GM19397 (cell line): ENCODE measurements around the gene SLC26A6.

Source experiments
- ATAC-seq: cut with Tn5 transposase; IDR thresholded peaks from one replicate; pipeline ENCODE4 v1.9.1; 2021; ENCODE audit warnings: mild to moderate bottlenecking, moderate library complexity; ENCODE audit not compliant: unreplicated experiment

The SLC26A6 gene

GRCh38 chr3:48662145-48662752 is 27.0 kb upstream of the SLC26A6 start:
- ATAC-seq = no peak

DNA sequence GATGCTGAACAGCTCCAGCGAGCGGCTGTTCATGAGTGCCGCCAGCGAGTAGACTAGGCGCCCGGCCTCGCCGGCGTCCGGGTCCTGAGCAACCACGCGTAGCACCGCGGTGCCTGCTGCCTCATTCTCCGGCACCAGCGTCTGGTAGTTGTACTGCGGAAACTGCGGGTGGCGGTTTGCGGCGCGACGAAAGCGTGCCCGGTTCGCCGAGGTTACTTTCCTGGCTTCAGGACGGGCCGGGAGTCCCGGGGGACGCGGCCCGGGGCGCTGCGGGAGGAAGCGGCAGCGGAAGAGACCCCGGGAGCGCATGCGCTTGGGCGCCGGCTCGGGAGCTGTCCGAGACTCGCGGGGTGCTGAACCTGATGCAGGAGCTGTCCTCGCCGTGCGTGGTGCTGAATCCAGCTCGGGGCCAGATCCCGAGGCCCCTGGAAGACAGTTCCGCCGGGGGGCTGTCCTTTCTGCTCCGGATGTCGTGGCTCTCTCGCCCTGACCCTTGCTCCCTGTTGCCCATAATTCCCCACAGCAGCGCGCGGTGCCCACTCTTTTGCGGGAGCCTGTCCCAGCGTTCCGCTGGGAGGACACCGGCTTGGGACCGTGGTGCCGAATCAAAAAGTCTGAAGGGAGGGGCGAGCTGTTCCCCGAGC is 26.4 kb upstream of the SLC26A6 start:
- no peak for ATAC-seq

DNA sequence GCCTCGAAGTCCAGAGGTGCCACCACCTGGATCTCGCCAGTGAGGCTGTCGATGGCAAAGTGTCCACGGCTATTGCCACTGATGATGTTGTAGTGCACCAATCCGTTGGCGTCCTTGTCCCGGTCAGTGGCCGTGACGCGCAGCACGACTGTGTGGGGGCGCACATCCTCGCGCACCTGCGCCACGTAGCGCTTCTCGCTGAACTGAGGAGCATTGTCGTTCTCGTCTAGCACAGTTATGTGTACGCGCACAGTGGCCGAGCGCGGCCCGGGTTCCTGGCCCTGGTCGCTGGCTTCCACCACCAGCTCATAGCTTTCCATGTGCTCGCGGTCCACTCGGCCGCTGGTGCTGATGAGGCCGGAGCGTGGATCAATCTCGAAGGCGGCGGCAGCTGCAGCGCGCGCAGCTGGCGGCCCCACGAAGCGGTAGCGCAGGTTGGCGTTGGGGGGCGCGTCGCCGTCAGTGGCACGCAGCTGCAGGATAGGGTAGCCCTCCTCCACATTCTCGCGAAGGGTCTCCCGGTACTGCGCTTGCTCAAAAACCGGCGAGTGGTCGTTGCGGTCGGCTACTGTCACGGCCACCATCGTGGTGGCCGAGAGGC is 25.6 kb upstream of the SLC26A6 start:
- ATAC-seq = no peak

DNA sequence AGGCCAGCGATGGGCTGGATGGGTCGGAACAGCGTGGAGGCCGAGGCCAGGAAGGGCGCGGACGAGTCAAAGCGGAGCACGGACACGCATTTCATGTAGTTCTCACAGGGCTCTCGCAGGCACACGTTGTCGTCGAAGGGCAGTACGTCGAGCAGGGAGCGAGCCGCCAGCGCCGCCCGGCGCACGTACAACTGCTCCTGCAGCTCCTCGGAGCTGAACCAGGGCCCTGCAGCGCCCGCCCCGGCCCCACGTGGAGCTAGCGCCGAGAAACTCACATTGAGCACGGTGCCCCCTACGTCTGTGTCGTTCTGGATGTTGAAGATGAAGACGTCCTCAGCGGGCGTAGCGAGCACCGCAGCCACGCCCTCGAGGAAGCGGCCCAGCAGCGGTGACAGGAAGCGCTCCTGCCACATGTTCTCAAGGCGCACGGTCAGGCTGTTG is 21.6 kb upstream of the SLC26A6 start:
- ATAC-seq = no peak

- peak; percentile 53 for ATAC-seq
Measured at GRCh38 chr3:48656061-48656840, 21.0 kb upstream of the SLC26A6 start.

- no peak for ATAC-seq
Measured at GRCh38 chr3:48655606-48656005, 20.3 kb upstream of the SLC26A6 start.

DNA sequence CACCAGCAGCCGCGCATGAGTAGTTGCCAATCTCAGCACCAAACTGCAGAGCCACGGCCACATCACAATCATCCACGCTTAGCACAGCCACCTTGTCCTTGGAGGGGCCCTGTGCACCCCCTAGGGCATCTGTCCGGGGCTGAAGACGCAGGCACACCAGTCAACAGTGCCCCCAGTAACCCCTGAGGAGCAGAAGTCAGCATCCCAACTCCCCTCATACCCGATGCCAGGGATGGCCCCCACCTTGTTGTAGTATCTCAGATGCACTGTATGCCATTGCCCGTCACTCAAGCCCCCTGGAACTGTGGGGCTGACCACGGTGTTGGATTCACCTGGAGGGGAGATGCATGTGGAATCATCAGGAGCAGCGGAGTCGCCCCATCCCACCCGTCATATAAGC is 19.8 kb upstream of the SLC26A6 start:
- no peak for ATAC-seq

DNA sequence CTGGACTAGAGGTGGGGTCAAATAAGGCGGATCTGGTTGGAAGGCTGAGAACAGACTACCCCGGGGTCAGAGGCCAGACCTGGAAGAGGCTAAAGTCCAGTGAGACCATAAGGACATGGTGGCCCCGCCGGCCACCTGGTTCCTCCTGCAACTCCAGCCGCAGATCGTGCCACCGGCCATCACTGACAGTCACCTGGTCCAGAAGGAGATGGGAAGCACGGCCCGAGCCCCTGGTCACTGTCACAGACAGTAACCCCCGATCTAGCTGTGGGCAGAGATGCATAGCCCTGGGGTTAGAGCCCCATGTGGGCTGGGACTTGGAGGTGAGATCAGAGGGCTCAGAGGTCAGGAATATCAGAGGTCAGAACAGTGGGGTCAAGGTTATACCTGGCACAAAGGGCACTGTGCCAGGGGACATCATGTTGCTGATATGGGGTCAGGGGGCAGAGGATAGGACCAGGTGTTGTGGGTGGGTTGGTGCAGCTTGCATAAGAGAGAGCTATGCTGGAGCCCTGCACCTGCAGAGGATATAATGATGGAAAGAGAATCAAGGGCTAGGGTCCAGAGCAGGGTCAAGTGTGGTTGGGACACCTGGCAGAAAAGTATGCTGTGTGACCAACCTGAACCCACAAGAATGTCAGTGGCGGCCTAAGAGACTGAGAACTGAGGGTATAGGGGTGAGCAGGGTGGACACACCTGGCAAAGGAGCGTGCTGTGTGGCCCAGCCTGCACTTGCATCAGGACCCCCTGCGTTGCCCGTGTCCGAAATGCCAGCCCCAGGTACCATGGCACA is 17.9 kb upstream of the SLC26A6 start:
- no peak for ATAC-seq

- ATAC-seq = no peak
Measured at GRCh38 chr3:48651771-48652170, 16.5 kb upstream of the SLC26A6 start.

GRCh38 chr3:48650723-48651122 is 15.5 kb upstream of the SLC26A6 start:
- ATAC-seq = no peak

- ATAC-seq = no peak
Measured at GRCh38 chr3:48648188-48648850, 13.1 kb upstream of the SLC26A6 start.

DNA sequence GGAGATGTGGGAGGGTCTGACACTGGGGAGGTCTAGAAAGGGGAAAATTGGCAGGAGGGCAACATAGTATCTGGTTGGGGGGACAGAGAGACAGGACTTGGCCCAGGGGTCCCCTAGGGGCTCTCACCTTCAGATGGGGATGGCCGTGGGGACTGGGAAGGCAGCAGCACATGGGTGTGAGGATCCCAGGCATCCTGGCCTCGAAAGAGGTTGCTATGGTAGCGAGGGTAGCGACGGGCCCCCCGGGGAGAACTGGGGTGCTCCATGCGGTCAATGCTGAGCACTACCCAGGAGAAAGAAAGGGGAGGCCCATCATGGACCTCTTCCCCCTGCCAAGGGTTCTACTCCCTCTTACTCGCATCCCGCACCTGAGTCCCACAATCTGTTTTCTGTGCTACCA is 12.5 kb upstream of the SLC26A6 start:
- no peak for ATAC-seq

- no peak for ATAC-seq
Measured at GRCh38 chr3:48644898-48645760, 9.9 kb upstream of the SLC26A6 start.

GRCh38 chr3:48642605-48643004 is 7.3 kb upstream of the SLC26A6 start:
- ATAC-seq = no peak

- ATAC-seq = no peak
Measured at GRCh38 chr3:48641396-48641795, 6.1 kb upstream of the SLC26A6 start.

GRCh38 chr3:48639944-48640606 is 4.8 kb upstream of the SLC26A6 start:
- no peak for ATAC-seq

- no peak for ATAC-seq
Measured at GRCh38 chr3:48637305-48637704, 2.0 kb upstream of the SLC26A6 start.

- no peak for ATAC-seq
Measured at GRCh38 chr3:48636149-48636655, 941 bp upstream of the SLC26A6 start.
